ENCODE results near the gene PSMB3.

The PSMB3 gene

GRCh38 chr17:38751808-38752307 lies 683 bp upstream of the PSMB3 start:
- Histone ChIP-seq H3K27ac (ENCODE audit: low read depth, low read length) (peak overlapping the region; percentile 20; the same call in 1 of the 2 replicates), H3K27me3 (ENCODE audit: control insufficient read depth, insufficient read depth, low read length) (peaks cover 8% of the 10 kb centered on the region), H3K4me1 (ENCODE audit: control insufficient read depth, insufficient read depth, low read length) (peaks cover 5% of the 10 kb centered on the region)

DNA sequence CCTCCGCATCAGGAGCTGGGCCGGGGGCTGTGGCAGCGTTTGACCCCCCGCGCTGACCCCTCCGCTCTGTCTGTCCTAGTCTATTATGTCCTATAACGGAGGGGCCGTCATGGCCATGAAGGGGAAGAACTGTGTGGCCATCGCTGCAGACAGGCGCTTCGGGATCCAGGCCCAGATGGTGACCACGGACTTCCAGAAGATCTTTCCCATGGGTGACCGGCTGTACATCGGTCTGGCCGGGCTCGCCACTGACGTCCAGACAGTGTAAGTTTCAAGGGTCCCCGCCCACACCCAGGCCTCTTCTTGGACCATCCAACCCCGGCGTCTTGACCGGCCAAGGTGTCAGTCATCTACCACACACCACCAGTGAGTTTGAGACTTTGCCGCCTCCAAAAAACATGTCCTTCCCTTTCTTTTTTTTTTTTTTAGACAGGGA lies 548 bp downstream of the PSMB3 start:
- peaks cover 30% of the 10 kb centered on the region for H3K36me3 ChIP-seq (ENCODE audit: control insufficient read depth, insufficient read depth, low read length)
- peak overlapping the region; percentile 90 for H3K9ac ChIP-seq (ENCODE audit: low read length)
- peak overlapping the region; percentile 87 for H3K4me3 ChIP-seq (ENCODE audit: low read depth, low read length)
- H3K4me1 ChIP-seq (ENCODE audit: control insufficient read depth, insufficient read depth, low read length) = 0 out of 2 replicates have a peak, but pooled peaks cover 4% of the 10 kb centered on the region
- H3K9me3 ChIP-seq (ENCODE audit: control insufficient read depth, insufficient read depth, low read depth, low read length) = no peaks in the 10 kb centered on the region
- H3K27ac ChIP-seq (ENCODE audit: low read depth, low read length) = peak overlapping the region; percentile 36; the same call in 1 of the 2 replicates
- peaks cover 8% of the 10 kb centered on the region for H3K27me3 ChIP-seq (ENCODE audit: control insufficient read depth, insufficient read depth, low read length)

More at GRCh38 chr17:38751808-38752307, 683 bp upstream of the PSMB3 start:
- peaks cover 25% of the 10 kb centered on the region for H3K36me3 ChIP-seq (ENCODE audit: control insufficient read depth, insufficient read depth, low read length)
- H3K4me3 ChIP-seq (ENCODE audit: low read depth, low read length) = peak overlapping the region; percentile 87
- no peaks in the 10 kb centered on the region for H3K9me3 ChIP-seq (ENCODE audit: control insufficient read depth, insufficient read depth, low read depth, low read length)
- H3K9ac ChIP-seq (ENCODE audit: low read length) = peak overlapping the region; percentile 83

- Histone ChIP-seq H3K9me3 (ENCODE audit: control insufficient read depth, insufficient read depth, low read depth, low read length) (no peaks in the 10 kb centered on the region), H3K9ac (ENCODE audit: low read length) (no peak overlapping the region), H3K4me1 (ENCODE audit: control insufficient read depth, insufficient read depth, low read length) (no peaks in the 10 kb centered on the region), H3K27ac (ENCODE audit: low read depth, low read length) (no peak overlapping the region), H3K27me3 (ENCODE audit: control insufficient read depth, insufficient read depth, low read length) (no peaks in the 10 kb centered on the region), H3K36me3 (ENCODE audit: control insufficient read depth, insufficient read depth, low read length) (peaks cover 77% of the 10 kb centered on the region), H3K4me3 (ENCODE audit: low read depth, low read length) (no peak overlapping the region)
These were observed 9.1 kb downstream of the PSMB3 start for GRCh38 chr17:38761612-38762011.

GRCh38 chr17:38762231-38762630 lies 9.7 kb downstream of the PSMB3 start:
- no peak overlapping the region for H3K27ac ChIP-seq (ENCODE audit: low read depth, low read length)
- no peaks in the 10 kb centered on the region for H3K4me1 ChIP-seq (ENCODE audit: control insufficient read depth, insufficient read depth, low read length)
- H3K9ac ChIP-seq (ENCODE audit: low read length) = no peak overlapping the region
- no peaks in the 10 kb centered on the region for H3K27me3 ChIP-seq (ENCODE audit: control insufficient read depth, insufficient read depth, low read length)
- H3K4me3 ChIP-seq (ENCODE audit: low read depth, low read length) = no peak overlapping the region
- peaks cover 84% of the 10 kb centered on the region for H3K36me3 ChIP-seq (ENCODE audit: control insufficient read depth, insufficient read depth, low read length)
- H3K9me3 ChIP-seq (ENCODE audit: control insufficient read depth, insufficient read depth, low read depth, low read length) = no peaks in the 10 kb centered on the region

DNA sequence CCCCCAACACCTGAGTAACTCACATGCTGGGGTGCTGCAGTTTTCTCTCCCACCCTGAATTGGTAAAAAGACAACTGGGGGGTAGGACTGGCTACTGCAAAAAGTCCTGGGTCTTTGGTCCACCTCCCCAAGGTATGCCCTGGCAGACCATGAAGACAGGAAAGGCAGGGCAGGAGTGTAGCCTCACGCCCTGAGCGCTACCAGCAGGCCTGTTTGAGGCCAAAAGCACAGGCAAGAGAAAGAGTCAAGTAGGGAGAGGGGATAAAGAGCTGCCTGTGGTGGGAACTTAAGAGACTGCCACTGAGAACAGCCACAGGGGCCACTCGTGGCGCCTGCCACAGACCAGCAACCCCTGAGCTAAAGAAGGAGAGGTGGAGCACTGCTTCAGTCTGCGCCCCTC lies 13.8 kb downstream of the PSMB3 start:
- no peak overlapping the region for H3K27ac ChIP-seq (ENCODE audit: low read depth, low read length)
- peaks cover 94% of the 10 kb centered on the region for H3K36me3 ChIP-seq (ENCODE audit: control insufficient read depth, insufficient read depth, low read length)
- H3K9ac ChIP-seq (ENCODE audit: low read length) = no peak overlapping the region
- no peaks in the 10 kb centered on the region for H3K9me3 ChIP-seq (ENCODE audit: control insufficient read depth, insufficient read depth, low read depth, low read length)
- H3K27me3 ChIP-seq (ENCODE audit: control insufficient read depth, insufficient read depth, low read length) = no peaks in the 10 kb centered on the region
- no peaks in the 10 kb centered on the region for H3K4me1 ChIP-seq (ENCODE audit: control insufficient read depth, insufficient read depth, low read length)
- no peak overlapping the region for H3K4me3 ChIP-seq (ENCODE audit: low read depth, low read length)

DNA sequence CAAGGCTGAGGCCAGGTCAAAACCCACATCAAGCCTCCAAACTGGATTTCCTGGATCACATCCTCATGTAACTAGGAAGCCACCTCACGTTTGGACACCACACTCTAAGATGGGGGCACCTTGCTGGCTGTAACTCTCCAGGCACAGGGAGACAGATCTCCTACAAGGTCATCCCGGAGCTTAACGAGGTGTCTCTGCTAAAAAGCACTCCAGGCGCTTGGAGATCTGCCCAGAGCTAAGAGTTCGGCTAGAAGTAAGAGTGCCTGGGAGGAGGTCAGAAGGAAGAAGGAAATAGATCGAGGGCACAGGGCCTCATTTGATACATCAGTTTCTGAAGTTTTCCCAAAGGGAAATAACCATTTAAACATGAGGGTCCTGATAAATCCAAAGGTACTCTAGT lies 15.9 kb downstream of the PSMB3 start:
- Histone ChIP-seq H3K9ac (ENCODE audit: low read length) (no peak overlapping the region), H3K36me3 (ENCODE audit: control insufficient read depth, insufficient read depth, low read length) (peaks cover 96% of the 10 kb centered on the region), H3K4me1 (ENCODE audit: control insufficient read depth, insufficient read depth, low read length) (no peaks in the 10 kb centered on the region), H3K27me3 (ENCODE audit: control insufficient read depth, insufficient read depth, low read length) (no peaks in the 10 kb centered on the region), H3K4me3 (ENCODE audit: low read depth, low read length) (no peak overlapping the region), H3K27ac (ENCODE audit: low read depth, low read length) (no peak overlapping the region), H3K9me3 (ENCODE audit: control insufficient read depth, insufficient read depth, low read depth, low read length) (no peaks in the 10 kb centered on the region)

DNA sequence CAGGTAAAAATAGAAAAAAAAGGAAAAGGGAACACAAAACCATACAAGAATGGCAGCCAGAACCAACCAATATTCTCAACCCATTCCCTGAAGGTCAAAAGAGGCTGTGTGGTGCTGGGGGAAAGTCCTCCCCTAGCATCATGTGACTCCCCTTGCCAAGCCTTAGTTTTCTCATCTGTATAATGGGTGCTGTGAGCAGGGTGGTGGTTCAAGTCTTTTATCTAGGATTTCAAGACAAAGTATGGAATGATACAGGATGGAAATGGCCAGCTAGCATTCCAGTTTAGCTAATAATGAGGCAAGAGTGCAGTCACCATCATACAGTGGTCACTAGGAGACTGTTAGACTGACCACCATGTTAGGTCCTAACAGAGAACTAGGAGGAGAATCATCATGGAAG lies 20.7 kb downstream of the PSMB3 start:
- no peaks in the 10 kb centered on the region for H3K9me3 ChIP-seq (ENCODE audit: control insufficient read depth, insufficient read depth, low read depth, low read length)
- no peak overlapping the region for H3K27ac ChIP-seq (ENCODE audit: low read depth, low read length)
- H3K4me3 ChIP-seq (ENCODE audit: low read depth, low read length) = no peak overlapping the region
- H3K36me3 ChIP-seq (ENCODE audit: control insufficient read depth, insufficient read depth, low read length) = peaks cover 92% of the 10 kb centered on the region
- H3K9ac ChIP-seq (ENCODE audit: low read length) = no peak overlapping the region
- H3K27me3 ChIP-seq (ENCODE audit: control insufficient read depth, insufficient read depth, low read length) = no peaks in the 10 kb centered on the region
- H3K4me1 ChIP-seq (ENCODE audit: control insufficient read depth, insufficient read depth, low read length) = no peaks in the 10 kb centered on the region

DNA sequence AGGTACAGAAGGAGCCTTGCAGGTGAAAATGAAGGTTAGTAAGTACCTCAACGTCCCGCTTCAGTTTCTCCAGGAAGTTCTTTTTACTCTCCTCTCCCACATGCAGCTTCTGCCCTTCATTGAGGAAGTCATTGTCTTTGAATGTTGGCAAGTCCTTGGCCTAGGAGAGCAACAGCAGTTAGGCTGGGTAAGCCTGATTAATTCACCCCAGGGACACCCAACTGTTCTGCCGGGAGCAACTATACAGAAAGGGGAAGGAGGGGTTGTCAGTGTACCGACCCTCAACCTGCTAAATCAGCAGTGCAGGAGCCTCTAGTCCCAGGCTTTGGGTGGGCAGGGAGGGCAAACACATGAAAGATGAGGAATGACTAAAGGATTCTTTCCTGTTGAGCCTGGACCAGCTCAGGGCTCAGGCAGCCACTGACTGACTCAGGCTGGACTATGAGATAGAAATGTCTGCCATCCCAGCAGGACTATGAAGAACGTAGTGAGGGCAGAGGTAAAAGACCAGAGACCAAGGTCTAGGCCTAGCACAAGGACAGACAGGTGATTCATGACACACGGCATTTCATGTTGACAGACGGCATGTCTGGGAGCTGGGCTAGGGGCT lies 25.2 kb downstream of the PSMB3 start:
- Histone ChIP-seq H3K27ac (ENCODE audit: low read depth, low read length) (no peak overlapping the region), H3K36me3 (ENCODE audit: control insufficient read depth, insufficient read depth, low read length) (peaks cover 93% of the 10 kb centered on the region), H3K4me1 (ENCODE audit: control insufficient read depth, insufficient read depth, low read length) (no peaks in the 10 kb centered on the region), H3K4me3 (ENCODE audit: low read depth, low read length) (no peak overlapping the region), H3K9ac (ENCODE audit: low read length) (no peak overlapping the region), H3K27me3 (ENCODE audit: control insufficient read depth, insufficient read depth, low read length) (no peaks in the 10 kb centered on the region), H3K9me3 (ENCODE audit: control insufficient read depth, insufficient read depth, low read depth, low read length) (no peaks in the 10 kb centered on the region)

DNA sequence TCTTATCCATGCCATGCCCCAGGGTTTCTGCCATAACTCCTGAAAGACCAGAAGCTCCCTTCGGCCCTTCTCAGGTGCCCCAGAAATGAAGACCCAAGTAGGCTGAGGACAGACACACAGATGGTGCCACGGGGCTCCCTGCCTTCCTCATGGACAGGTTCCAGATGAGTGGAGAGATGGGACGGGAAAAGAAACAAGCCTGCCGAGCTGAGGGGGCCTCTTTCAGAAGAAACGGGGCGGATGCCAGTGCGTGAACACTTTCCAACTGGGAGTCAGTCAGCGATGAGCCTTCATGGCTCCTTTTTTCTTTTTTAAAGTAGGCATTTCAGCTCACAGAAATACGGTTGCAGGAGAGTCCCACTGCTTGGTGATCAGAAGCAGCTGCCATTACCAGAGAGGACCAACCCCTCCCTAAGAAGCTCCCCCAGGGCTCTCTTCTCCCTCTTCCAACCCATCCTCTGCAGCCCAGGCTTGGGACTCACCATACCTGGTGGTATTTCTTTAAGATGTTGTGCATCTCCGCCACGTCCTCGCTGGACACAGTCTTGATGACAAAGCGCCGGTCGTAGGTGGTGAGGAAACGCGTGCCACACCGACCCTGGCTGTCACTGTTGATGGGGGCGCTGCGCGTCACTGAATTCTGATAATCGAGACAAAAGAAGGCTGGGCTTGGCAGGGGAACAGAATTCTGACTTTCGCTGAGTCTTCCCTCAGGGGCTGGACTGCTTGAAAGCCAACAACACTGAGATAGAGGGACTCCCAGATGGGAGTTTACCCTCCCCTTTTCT lies 27.6 kb downstream of the PSMB3 start:
- Histone ChIP-seq H3K36me3 (ENCODE audit: control insufficient read depth, insufficient read depth, low read length) (peaks cover 94% of the 10 kb centered on the region), H3K9ac (ENCODE audit: low read length) (no peak overlapping the region), H3K9me3 (ENCODE audit: control insufficient read depth, insufficient read depth, low read depth, low read length) (no peaks in the 10 kb centered on the region), H3K27me3 (ENCODE audit: control insufficient read depth, insufficient read depth, low read length) (no peaks in the 10 kb centered on the region), H3K4me1 (ENCODE audit: control insufficient read depth, insufficient read depth, low read length) (no peaks in the 10 kb centered on the region), H3K27ac (ENCODE audit: low read depth, low read length) (no peak overlapping the region), H3K4me3 (ENCODE audit: low read depth, low read length) (no peak overlapping the region)

DNA sequence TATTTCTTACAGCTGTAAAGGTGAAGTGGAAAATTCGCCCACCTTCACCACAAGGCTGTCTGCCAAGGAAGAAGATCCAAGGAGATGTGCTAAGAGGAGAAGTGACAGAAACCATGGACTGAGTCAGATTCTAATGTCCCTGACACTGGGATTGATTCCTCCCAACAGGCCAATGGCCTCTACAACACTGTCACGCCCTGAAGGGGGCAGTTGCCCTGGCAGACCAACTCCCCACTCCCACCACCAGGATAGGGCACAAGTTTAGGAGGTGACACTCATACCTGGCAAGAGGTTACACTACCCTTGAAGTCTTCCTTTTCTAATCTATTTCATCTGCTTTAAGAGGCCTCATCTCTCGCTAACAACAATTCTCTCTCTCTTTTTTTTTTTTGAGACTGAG lies 30.7 kb downstream of the PSMB3 start:
- peaks cover 86% of the 10 kb centered on the region for H3K36me3 ChIP-seq (ENCODE audit: control insufficient read depth, insufficient read depth, low read length)
- H3K27ac ChIP-seq (ENCODE audit: low read depth, low read length) = no peak overlapping the region
- no peak overlapping the region for H3K4me3 ChIP-seq (ENCODE audit: low read depth, low read length)
- H3K9ac ChIP-seq (ENCODE audit: low read length) = no peak overlapping the region
- no peaks in the 10 kb centered on the region for H3K4me1 ChIP-seq (ENCODE audit: control insufficient read depth, insufficient read depth, low read length)
- H3K27me3 ChIP-seq (ENCODE audit: control insufficient read depth, insufficient read depth, low read length) = no peaks in the 10 kb centered on the region
- no peaks in the 10 kb centered on the region for H3K9me3 ChIP-seq (ENCODE audit: control insufficient read depth, insufficient read depth, low read depth, low read length)

GRCh38 chr17:38786372-38786771 lies 33.8 kb downstream of the PSMB3 start:
- H3K36me3 ChIP-seq (ENCODE audit: control insufficient read depth, insufficient read depth, low read length) = peaks cover 54% of the 10 kb centered on the region

More at GRCh38 chr17:38786372-38786771, 33.8 kb downstream of the PSMB3 start:
- Histone ChIP-seq H3K4me1 (ENCODE audit: control insufficient read depth, insufficient read depth, low read length) (peaks cover 15% of the 10 kb centered on the region), H3K9me3 (ENCODE audit: control insufficient read depth, insufficient read depth, low read depth, low read length) (no peaks in the 10 kb centered on the region), H3K27ac (ENCODE audit: low read depth, low read length) (no peak overlapping the region), H3K27me3 (ENCODE audit: control insufficient read depth, insufficient read depth, low read length) (no peaks in the 10 kb centered on the region), H3K4me3 (ENCODE audit: low read depth, low read length) (no peak overlapping the region), H3K9ac (ENCODE audit: low read length) (peak overlapping the region; percentile 2)
